Small intestine (tissue), 7 donors: ENCODE measurements around the gene CELF2. TPM values are rescaled to one million over a fixed set of nuclear protein-coding genes. Genes with fewer than 3 reads are reported as not detected.

Experiments used
- DNase-seq, 2 donors: peaks; one replicate each; pipeline versions ENCODE4 v3.0.0 to v3.0.0-alpha.2; 2013
- FAIRE-seq: peaks from 2 replicates; lab custom pipeline; 2012; peaks lifted over from hg19 to GRCh38; lab: Jason Lieb, UNC
- H3K27ac ChIP-seq, 3 donors: one replicate each; pipeline ENCODE4 v1.5.1; 2013; ENCODE audit warnings: low read length in 2 of 3, mild to moderate bottlenecking in 2 of 3, control low read depth in 1 of 3, inconsistent platforms in 1 of 3, low read depth in 1 of 3, moderate library complexity in 1 of 3
- H3K27me3 ChIP-seq, 3 donors: one replicate each; pipeline ENCODE4 v1.6.1; 2013; ENCODE audit warnings: low read length in 3 of 3, inconsistent platforms in 1 of 3; ENCODE audit not compliant: control insufficient read depth in 3 of 3, insufficient read depth in 3 of 3
- H3K36me3 ChIP-seq, 3 donors: one replicate each; pipeline ENCODE4 v1.6.1; 2013; ENCODE audit warnings: low read length in 3 of 3, inconsistent platforms in 1 of 3, low read depth in 1 of 3, mild to moderate bottlenecking in 1 of 3, moderate library complexity in 1 of 3; ENCODE audit not compliant: control insufficient read depth in 3 of 3, insufficient read depth in 2 of 3
- H3K4me1 ChIP-seq, 3 donors: one replicate each; pipeline ENCODE4 v1.6.1; 2013; ENCODE audit warnings: low read length in 2 of 3, inconsistent platforms in 1 of 3, low read depth in 1 of 3, mild to moderate bottlenecking in 1 of 3, moderate library complexity in 1 of 3; ENCODE audit not compliant: control insufficient read depth in 3 of 3, insufficient read depth in 2 of 3
- H3K4me3 ChIP-seq, 3 donors: one replicate each; pipeline ENCODE4 v1.5.1; 2013; ENCODE audit warnings: low read length in 3 of 3, control low read depth in 1 of 3, inconsistent platforms in 1 of 3, low read depth in 1 of 3, mild to moderate bottlenecking in 1 of 3, moderate library complexity in 1 of 3
- H3K9me3 ChIP-seq, 2 donors: one replicate each; pipeline ENCODE4 v1.6.1; 2013; ENCODE audit warnings: low read depth in 1 of 2, low read length in 1 of 2; ENCODE audit not compliant: control insufficient read depth in 2 of 2, insufficient read depth in 1 of 2
- WGBS, 3 donors: extraction: QIAGEN DNeasy Blood & Tissue Kit; methylation state at CpG; one replicate each; pipeline ENCODE4 v1.1.7; 2013; 5-methylcytosine and 5-hydroxymethylcytosine counted together
- polyA plus RNA-seq, 4 donors: library from polyadenylated mRNA; stranded (reverse) in 3 of 4; unstranded in 1 of 4; fragments of 200-250 nt in 3 of 4; fragments of 120-200 nt in 1 of 4; gene quantifications; one replicate each; pipeline versions ENCODE4 v1.2.1 to v1.2.3, GENCODE V29; 2013
- donor health status: healthy with polysubstance abuse.
- donor health status: control.
- donor health status: control.
- donor health status: Bipolar disorder and iron deficiency.
- donor health status: healthy.

Gene CELF2
- polyA plus RNA-seq, 4 donors = 1.8 to 11.6 (median 6.1) TPM

- Histone ChIP-seq H3K36me3 (peaks cover 0 to 9% (median 0%) of the 10 kb centered on the region in 3 donors), H3K27ac (no peak overlapping the region)
- 79 to 94% (median 86%) methylated on average over 4 of the region's 4 CpGs for WGBS, 3 donors
Observed at GRCh38 chr10:11285171-11285570, 267.5 kb downstream of the CELF2 start.

GRCh38 chr10:11286261-11286852 lies 268.7 kb downstream of the CELF2 start:
- Histone ChIP-seq H3K4me1 (no peaks in the 10 kb centered on the region), H3K4me3 (no peak overlapping the region), H3K27ac (no peak overlapping the region), H3K9me3 (no peaks in the 10 kb centered on the region), H3K36me3 (peaks cover 0 to 9% (median 0%) of the 10 kb centered on the region in 3 donors), H3K27me3 (no peaks in the 10 kb centered on the region)
- 85 to 92% (median 90%) methylated on average over 7 of the region's 7 CpGs for WGBS, 3 donors
- DNase-seq (no peak), FAIRE-seq (no peak)

More at GRCh38 chr10:11285171-11285570, 267.5 kb downstream of the CELF2 start:
- H3K4me3 ChIP-seq = no peak overlapping the region
- FAIRE-seq (no peak), DNase-seq (peak in 1 of 2 donors; percentile 52)
- H3K9me3 ChIP-seq = no peaks in the 10 kb centered on the region
- no peaks in the 10 kb centered on the region for H3K27me3 ChIP-seq
- no peaks in the 10 kb centered on the region for H3K4me1 ChIP-seq

GRCh38 chr10:11288302-11288701 lies 270.6 kb downstream of the CELF2 start:
- Histone ChIP-seq H3K4me3 (no peak overlapping the region), H3K27me3 (no peaks in the 10 kb centered on the region), H3K36me3 (peaks cover 0 to 8% (median 0%) of the 10 kb centered on the region in 3 donors), H3K4me1 (no peaks in the 10 kb centered on the region), H3K9me3 (no peaks in the 10 kb centered on the region), H3K27ac (no peak overlapping the region)
- FAIRE-seq (no peak), DNase-seq (no peak)
- WGBS, 3 donors = 81 to 94% (median 88%) methylated on average over 13 of the region's 13 CpGs

- Histone ChIP-seq H3K4me1 (no peaks in the 10 kb centered on the region), H3K27me3 (no peaks in the 10 kb centered on the region), H3K4me3 (no peak overlapping the region), H3K36me3 (peaks cover 0 to 8% (median 0%) of the 10 kb centered on the region in 3 donors), H3K9me3 (no peaks in the 10 kb centered on the region), H3K27ac (no peak overlapping the region)
- 96 to 97% (median 96%) methylated on average over 24 of the region's 24 CpGs for WGBS, 3 donors
- FAIRE-seq (no peak), DNase-seq (no peak)
Observed at GRCh38 chr10:11290156-11290890, 272.7 kb downstream of the CELF2 start.

GRCh38 chr10:11292576-11293302 lies 275.1 kb downstream of the CELF2 start:
- Histone ChIP-seq H3K4me3 (no peak overlapping the region), H3K9me3 (no peaks in the 10 kb centered on the region), H3K27me3 (no peaks in the 10 kb centered on the region), H3K4me1 (no peaks in the 10 kb centered on the region), H3K27ac (no peak overlapping the region), H3K36me3 (peaks cover 0 to 8% (median 0%) of the 10 kb centered on the region in 3 donors)
- 92 to 95% (median 95%) methylated on average over 14 of the region's 14 CpGs for WGBS, 3 donors
- DNase-seq (no peak), FAIRE-seq (no peak)

GRCh38 chr10:11293332-11293731 lies 275.7 kb downstream of the CELF2 start:
- Histone ChIP-seq H3K27me3 (no peaks in the 10 kb centered on the region), H3K9me3 (no peaks in the 10 kb centered on the region), H3K4me3 (no peak overlapping the region), H3K27ac (no peak overlapping the region), H3K36me3 (peaks cover 0 to 4% (median 0%) of the 10 kb centered on the region in 3 donors), H3K4me1 (no peaks in the 10 kb centered on the region)
- FAIRE-seq (no peak), DNase-seq (no peak)
- 93 to 94% (median 94%) methylated on average over 7 of the region's 7 CpGs for WGBS, 3 donors

- H3K4me1 ChIP-seq = no peaks in the 10 kb centered on the region
- no peak for DNase-seq
- FAIRE-seq = no peak
- no peaks in the 10 kb centered on the region for H3K27me3 ChIP-seq
- H3K4me3 ChIP-seq = no peak overlapping the region
- H3K9me3 ChIP-seq = no peaks in the 10 kb centered on the region
- H3K27ac ChIP-seq = no peak overlapping the region
- 75 to 88% (median 76%) methylated on average over 6 of the region's 6 CpGs for WGBS, 3 donors
- H3K36me3 ChIP-seq = peaks cover 0 to 4% (median 2%) of the 10 kb centered on the region in 3 donors
Observed at GRCh38 chr10:11294831-11295450, 277.3 kb downstream of the CELF2 start.

- Histone ChIP-seq H3K4me1 (no peaks in the 10 kb centered on the region), H3K27me3 (no peaks in the 10 kb centered on the region), H3K27ac (no peak overlapping the region), H3K36me3 (peaks cover 0 to 7% (median 2%) of the 10 kb centered on the region in 3 donors), H3K4me3 (no peak overlapping the region), H3K9me3 (no peaks in the 10 kb centered on the region)
- DNase-seq (no peak), FAIRE-seq (no peak)
- 72 to 95% (median 88%) methylated on average over 3 of the region's 3 CpGs for WGBS, 3 donors
Observed at GRCh38 chr10:11295492-11295891, 277.8 kb downstream of the CELF2 start.
